SK-N-MC (cell line): ENCODE data around the gene TNIK.

ENCODE experiments used
- DNase-seq: peaks from one replicate; pipeline ENCODE4 v3.0.0-alpha.2; 2011; ENCODE audit warnings: low read depth, low spot score
- H3K27ac ChIP-seq: fragments of 200-600 bp; sonication (generic); 2 replicates; pipeline ENCODE4 v1.5.1; 2016; ENCODE audit warnings: mixed run types
- H3K36me3 ChIP-seq: fragments of 200-600 bp; sonication (generic); 2 replicates; pipeline ENCODE4 v1.6.1; 2017; ENCODE audit warnings: antibody characterized with exemption, low read length, mixed read lengths; ENCODE audit not compliant: insufficient read depth
- H3K4me3 ChIP-seq: fragments of 200-600 bp; sonication (generic); 2 replicates; pipeline ENCODE4 v1.5.1; 2016
- H3K9ac ChIP-seq: fragments of 200-600 bp; sonication (generic); 2 replicates; pipeline ENCODE4 v1.8.0; 2017; ENCODE audit warnings: mixed run types, mixed read lengths; ENCODE audit not compliant: insufficient read length
- H3K9me3 ChIP-seq: fragments of 200-600 bp; sonication (generic); 2 replicates; pipeline ENCODE4 v1.6.1; 2017; ENCODE audit warnings: low read depth, mild to moderate bottlenecking, antibody characterized with exemption, low read length, moderate library complexity, mixed read lengths
- EZH2 ChIP-seq: fragments of 200-600 bp; sonication (generic); IDR thresholded peaks from one replicate; pipeline ENCODE4 v1.6.1; 2017; ENCODE audit warnings: antibody characterized with exemption
- FOXP2 ChIP-seq: optimal IDR thresholded peaks from 2 replicates; pipeline ENCODE3; 2011; ENCODE audit warnings: mild to moderate bottlenecking, moderate library complexity; ENCODE audit not compliant: insufficient read depth; ENCODE audit errors: extremely low read length, control extremely low read depth
- POLR2AphosphoS5 ChIP-seq: IDR thresholded peaks from 2 replicates; pipeline ENCODE4 v1.6.1; 2012; ENCODE audit warnings: mild to moderate bottlenecking, low read depth, low read length, borderline replicate concordance

Gene TNIK

DNA sequence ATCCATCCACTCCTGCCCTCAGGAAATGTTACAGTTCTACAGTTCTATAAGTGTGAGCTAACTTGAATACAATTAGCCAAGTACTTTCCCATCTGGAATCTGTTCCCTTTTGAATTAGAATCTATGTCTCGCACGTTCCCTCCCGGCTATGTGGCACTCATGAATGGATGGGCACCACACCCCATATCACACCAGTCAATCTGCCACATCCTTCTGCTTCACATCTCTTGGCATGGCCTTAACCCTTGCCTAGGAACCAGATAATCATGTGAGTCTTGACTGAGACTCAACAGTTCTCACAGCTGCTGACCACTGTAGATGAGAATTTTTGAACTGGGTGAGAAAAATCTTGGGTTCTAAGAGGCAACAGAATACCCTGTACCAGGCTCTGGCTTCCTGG lies 180.2 kb downstream of the TNIK start:
- DNase-seq = no peak
- Histone ChIP-seq H3K27ac (no peak overlapping the region), H3K36me3 (no peaks in the 10 kb centered on the region), H3K4me3 (no peak overlapping the region), H3K9ac (no peak overlapping the region), H3K9me3 (no peaks in the 10 kb centered on the region)
- TF ChIP-seq FOXP2 (no peak), POLR2AphosphoS5 (no peak), EZH2 (no peak)

DNA sequence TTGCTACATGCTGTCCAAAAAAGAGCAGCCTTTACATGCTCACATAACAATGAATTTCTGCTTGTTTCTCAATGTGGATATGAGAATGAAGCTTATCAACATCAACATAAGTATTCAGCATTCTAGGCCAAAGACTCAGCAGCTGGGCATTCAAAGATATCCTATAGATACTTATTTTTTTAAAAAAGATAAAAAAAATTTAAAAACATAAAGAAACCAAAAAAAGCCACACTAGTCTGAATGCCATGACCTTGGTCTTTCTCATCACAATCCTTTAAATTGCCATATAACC lies 182.0 kb downstream of the TNIK start:
- no peak for TF ChIP-seq EZH2
- TF ChIP-seq FOXP2 = no peak
- Histone ChIP-seq H3K27ac (no peak overlapping the region), H3K36me3 (no peaks in the 10 kb centered on the region), H3K9me3 (no peaks in the 10 kb centered on the region), H3K4me3 (no peak overlapping the region), H3K9ac (no peak overlapping the region)
- DNase-seq = no peak

DNA sequence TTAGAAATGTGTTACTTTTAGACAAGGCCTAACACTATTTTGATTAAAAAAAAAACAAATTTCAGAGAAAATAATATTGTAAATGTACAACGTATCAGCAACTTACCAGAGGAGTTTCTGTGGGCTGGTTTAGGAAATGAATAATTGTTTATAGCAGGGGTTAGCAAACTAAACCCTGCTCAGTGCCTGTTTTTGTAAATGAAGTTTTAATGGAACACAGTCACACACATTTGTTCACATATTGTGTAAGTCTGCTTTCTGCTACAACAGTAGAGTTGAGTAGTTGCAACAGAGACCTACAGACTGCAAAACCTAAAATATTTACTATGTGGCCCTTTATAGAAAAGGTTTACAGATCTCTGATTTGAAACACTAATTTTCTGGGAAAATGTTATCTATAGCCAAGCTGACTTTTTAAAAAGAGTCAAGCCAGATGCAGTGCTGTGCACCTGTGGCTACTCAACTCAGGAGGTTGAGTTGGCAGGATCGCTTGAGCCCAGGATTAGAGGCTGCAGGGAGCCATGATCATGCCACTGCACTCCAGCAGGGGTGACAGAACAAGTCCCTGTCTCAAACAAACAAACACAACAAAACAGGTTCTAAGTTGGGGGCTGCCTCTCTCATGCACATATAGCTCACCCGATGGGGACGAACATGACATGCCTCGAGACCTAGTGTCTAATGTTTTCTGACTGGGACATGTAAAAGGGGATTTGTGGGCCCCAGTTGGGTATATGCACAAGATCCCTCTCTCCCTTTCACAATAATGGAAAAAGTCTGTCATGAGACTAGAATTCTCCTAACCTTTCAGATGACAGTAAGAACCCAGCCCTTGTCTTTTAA lies 182.5 kb downstream of the TNIK start:
- H3K9ac ChIP-seq = no peak overlapping the region
- TF ChIP-seq EZH2 (no peak), FOXP2 (no peak), POLR2AphosphoS5 (no peak)
- no peaks in the 10 kb centered on the region for H3K36me3 ChIP-seq
- no peak for DNase-seq
- H3K4me3 ChIP-seq = no peak overlapping the region
- no peaks in the 10 kb centered on the region for H3K9me3 ChIP-seq
- H3K27ac ChIP-seq = no peak overlapping the region

DNA sequence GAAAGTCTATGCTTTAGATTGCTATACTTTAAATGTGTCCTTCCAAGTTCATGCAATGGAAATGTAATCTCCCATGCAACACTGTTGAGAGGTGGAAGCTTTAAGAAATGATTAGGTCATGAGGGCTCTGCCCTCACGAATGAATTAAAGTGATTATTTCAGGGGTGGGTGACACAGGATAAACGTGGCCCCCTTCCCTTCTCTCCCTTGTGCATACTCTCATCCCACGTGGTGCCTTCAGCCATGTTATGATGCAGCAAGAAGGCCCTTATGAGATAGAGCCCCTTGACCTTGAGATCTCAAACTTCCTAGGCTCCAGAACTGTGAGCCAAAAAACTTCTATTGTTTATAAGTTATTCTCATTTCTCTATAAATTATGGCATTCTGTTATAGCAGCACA lies 183.3 kb downstream of the TNIK start:
- Histone ChIP-seq H3K4me3 (no peak overlapping the region), H3K36me3 (no peaks in the 10 kb centered on the region), H3K27ac (no peak overlapping the region), H3K9me3 (no peaks in the 10 kb centered on the region), H3K9ac (no peak overlapping the region)
- DNase-seq = no peak
- TF ChIP-seq FOXP2 = no peak
- TF ChIP-seq EZH2 = no peak
- TF ChIP-seq POLR2AphosphoS5 = no peak

DNA sequence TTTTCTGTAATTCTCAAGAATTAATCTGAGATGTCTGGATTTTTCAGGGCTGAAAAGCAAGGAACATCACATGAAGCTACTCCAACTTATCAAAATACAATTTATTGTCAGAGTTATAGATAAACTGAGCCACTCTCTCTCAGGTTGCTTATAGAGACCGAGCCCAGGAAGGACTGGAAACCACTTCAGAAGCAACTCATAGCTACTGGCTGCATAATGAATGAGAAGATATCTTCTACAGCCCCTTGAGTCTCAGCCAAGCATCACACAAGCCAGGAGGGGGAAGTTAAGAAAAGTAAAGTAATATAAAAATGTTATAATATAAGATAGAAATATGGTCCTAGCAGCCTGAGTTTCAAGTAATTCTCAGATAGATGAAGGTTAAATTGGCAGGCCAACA lies 186.0 kb downstream of the TNIK start:
- no peak overlapping the region for H3K9ac ChIP-seq
- no peak for TF ChIP-seq FOXP2
- TF ChIP-seq POLR2AphosphoS5 = no peak
- TF ChIP-seq EZH2 = no peak
- no peaks in the 10 kb centered on the region for H3K9me3 ChIP-seq
- no peaks in the 10 kb centered on the region for H3K36me3 ChIP-seq
- no peak for DNase-seq
- H3K4me3 ChIP-seq = no peak overlapping the region
- H3K27ac ChIP-seq = no peak overlapping the region

DNA sequence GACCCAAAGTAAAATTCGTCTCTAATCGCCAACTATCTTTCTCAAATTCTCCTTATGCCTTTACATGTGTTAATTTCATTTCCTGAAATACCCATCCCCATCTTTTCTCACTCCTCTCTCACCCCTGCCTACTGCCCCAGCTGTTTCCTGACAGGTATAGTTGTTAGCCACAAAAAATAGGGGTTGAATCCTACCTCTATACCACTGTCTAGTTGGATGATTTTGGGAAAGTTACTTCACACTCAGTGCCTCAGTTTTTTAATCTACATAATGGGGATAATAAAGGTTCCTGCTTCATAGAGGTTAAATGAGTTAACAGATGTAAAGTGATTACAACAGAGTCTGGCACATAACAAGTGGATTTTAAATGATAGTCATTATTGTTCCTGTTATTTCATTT lies 189.7 kb downstream of the TNIK start:
- Histone ChIP-seq H3K4me3 (no peak overlapping the region), H3K9ac (no peak overlapping the region), H3K36me3 (no peaks in the 10 kb centered on the region), H3K9me3 (no peaks in the 10 kb centered on the region), H3K27ac (no peak overlapping the region)
- TF ChIP-seq FOXP2 (no peak), EZH2 (no peak), POLR2AphosphoS5 (no peak)
- DNase-seq = no peak

DNA sequence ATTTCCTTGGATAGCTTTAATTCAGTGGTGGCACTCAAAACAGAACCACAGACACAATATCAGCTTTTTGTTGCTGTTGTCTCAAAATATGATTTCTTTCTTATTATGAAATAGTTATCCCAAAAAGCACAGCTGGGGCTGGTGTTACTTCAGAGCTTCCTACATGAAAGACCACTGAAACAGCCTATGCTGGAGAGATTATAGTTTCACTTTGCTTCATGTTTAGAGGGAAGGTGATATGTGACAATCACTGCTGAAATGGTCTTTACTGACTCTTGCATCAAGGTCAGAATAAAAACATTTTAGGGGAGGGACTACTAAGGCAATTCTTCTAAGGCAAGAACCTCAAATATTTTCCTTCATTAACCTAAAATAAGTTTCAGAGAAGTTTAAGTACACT lies 190.7 kb downstream of the TNIK start:
- H3K27ac ChIP-seq = no peak overlapping the region
- H3K4me3 ChIP-seq = no peak overlapping the region
- no peak overlapping the region for H3K9ac ChIP-seq
- H3K36me3 ChIP-seq = no peaks in the 10 kb centered on the region
- TF ChIP-seq POLR2AphosphoS5 (no peak), FOXP2 (no peak), EZH2 (no peak)
- DNase-seq = no peak
- no peaks in the 10 kb centered on the region for H3K9me3 ChIP-seq

DNA sequence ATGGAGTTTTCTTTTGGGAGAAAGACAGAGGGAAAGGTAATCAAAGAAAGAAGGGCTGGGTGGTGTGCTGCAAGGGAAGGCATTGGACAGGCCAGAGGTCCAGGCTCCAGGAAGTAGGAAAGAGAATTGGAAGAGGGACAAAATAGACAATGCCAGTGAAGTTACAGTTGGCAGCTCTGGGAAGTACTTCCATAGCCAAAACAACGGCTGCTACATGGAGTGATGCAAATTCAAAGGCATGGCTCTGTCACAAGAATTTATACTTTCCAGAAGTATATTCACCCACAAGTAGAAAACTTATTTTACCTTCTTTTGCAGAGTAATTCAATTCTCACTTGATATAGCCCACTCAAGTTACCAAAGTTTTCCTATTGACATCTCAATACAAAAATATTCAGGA lies 191.5 kb downstream of the TNIK start:
- no peak overlapping the region for H3K4me3 ChIP-seq
- TF ChIP-seq FOXP2 = no peak
- no peak for TF ChIP-seq POLR2AphosphoS5
- no peaks in the 10 kb centered on the region for H3K9me3 ChIP-seq
- no peak for DNase-seq
- no peak overlapping the region for H3K27ac ChIP-seq
- no peaks in the 10 kb centered on the region for H3K36me3 ChIP-seq
- H3K9ac ChIP-seq = no peak overlapping the region

DNA sequence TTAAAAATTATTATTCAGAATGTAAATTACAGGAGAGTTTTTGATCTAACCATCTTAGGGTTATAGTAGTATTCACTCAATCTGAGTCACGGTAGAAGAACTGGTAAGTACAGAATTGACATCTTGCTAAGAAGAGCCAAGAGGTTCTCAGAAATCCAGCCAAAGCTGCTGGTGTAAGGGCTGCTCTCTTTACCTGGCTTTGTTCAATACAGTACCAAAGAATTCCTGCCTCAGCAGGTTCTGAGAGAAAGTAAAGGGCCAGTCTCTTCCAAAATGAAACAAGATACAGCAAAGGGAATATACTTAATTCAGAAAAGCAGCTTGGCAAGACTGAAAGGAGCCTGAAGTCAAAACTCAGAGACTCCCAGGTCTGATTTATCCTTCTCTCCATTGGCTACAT lies 193.1 kb downstream of the TNIK start:
- Histone ChIP-seq H3K27ac (no peak overlapping the region), H3K36me3 (no peaks in the 10 kb centered on the region), H3K9ac (no peak overlapping the region), H3K4me3 (no peak overlapping the region), H3K9me3 (no peaks in the 10 kb centered on the region)
- no peak for TF ChIP-seq FOXP2
- TF ChIP-seq POLR2AphosphoS5 = no peak
- TF ChIP-seq EZH2 = no peak
- no peak for DNase-seq

DNA sequence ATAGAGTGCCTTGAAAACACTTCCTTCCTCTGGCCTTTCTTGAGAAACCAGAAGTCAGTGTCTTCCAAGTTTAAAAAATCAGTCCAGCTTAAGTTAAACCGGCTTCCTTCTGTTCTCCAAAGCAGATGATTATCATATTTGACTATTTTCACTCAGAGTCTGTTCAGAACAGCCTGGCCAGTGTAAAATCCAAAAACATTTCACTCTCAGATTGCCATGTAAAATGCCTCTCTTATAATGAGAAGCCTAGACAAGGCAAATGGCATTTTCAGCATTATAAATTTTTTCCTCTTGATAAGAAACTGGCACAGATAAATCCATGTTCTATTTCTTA lies 193.5 kb downstream of the TNIK start:
- Histone ChIP-seq H3K9me3 (no peaks in the 10 kb centered on the region), H3K4me3 (no peak overlapping the region), H3K9ac (no peak overlapping the region), H3K27ac (no peak overlapping the region), H3K36me3 (no peaks in the 10 kb centered on the region)
- TF ChIP-seq EZH2 = no peak
- TF ChIP-seq POLR2AphosphoS5 = no peak
- no peak for TF ChIP-seq FOXP2
- no peak for DNase-seq
